K562 (cell line): ENCODE results near the gene PLEKHH3. TPM values are rescaled to one million over a fixed set of nuclear protein-coding genes. Genes with fewer than 3 reads are reported as not detected.

Experiments
- CBFA2T2 ChIP-seq: fragments of 450-650 bp; conservative IDR thresholded peaks from 2 replicates; pipeline ENCODE4 v1.6.1; 2017; ENCODE audit warnings: mild to moderate bottlenecking
- CCNT2 ChIP-seq: IDR thresholded peaks from 2 replicates; pipeline ENCODE4 v1.6.1; 2011; ENCODE audit warnings: borderline replicate concordance, low read depth, mild to moderate bottlenecking, moderate library complexity, mixed read lengths, low read length; ENCODE audit not compliant: insufficient read length; ENCODE audit errors: extremely low read depth
- GATAD2B ChIP-seq: fragments of 450-650 bp; IDR thresholded peaks from 2 replicates; pipeline ENCODE4 v1.6.1; 2017; ENCODE audit warnings: mild to moderate bottlenecking, borderline replicate concordance
- HDAC2 ChIP-seq: fragments of 450-650 bp; IDR thresholded peaks from 2 replicates; pipeline ENCODE4 v1.6.1; 2016; ENCODE audit warnings: mild to moderate bottlenecking
- HDAC3 ChIP-seq: fragments of 450-650 bp; IDR thresholded peaks from 2 replicates; pipeline ENCODE4 v1.6.1; 2018; ENCODE audit warnings: borderline replicate concordance, mild to moderate bottlenecking, moderate library complexity; ENCODE audit not compliant: partially characterized antibody
- RFX5 ChIP-seq: IDR thresholded peaks from 2 replicates; pipeline ENCODE4 v1.6.1; 2011; ENCODE audit warnings: low read depth, mild to moderate bottlenecking, improper control_type of control experiment, low read length
- SMARCA5 ChIP-seq: fragments of 450-650 bp; IDR thresholded peaks from 2 replicates; pipeline ENCODE4 v1.6.1; 2016
- SRF ChIP-seq, 2 experiments: fragments of 250-450, 450-650 bp in 1 of 2; sonication (Bioruptor Pico) in 1 of 2; sonication (generic) in 1 of 2; formaldehyde crosslinking; IDR thresholded peaks; 2 replicates each; pipeline versions ENCODE4 v1.5.0 to v1.5.1; 2020 to 2022; ENCODE audit warnings: mild to moderate bottlenecking in 1 of 2, missing genetic modification reagents in 1 of 2
- STAT6 ChIP-seq: sonication (generic); formaldehyde crosslinking; IDR thresholded peaks from 2 replicates; pipeline ENCODE4 v1.8.1; 2023; ENCODE audit warnings: mild to moderate bottlenecking, missing genetic modification reagents
- TEAD1 ChIP-seq, 2 experiments: fragments of 450-650 bp in 1 of 2; sonication (generic) in 1 of 2; formaldehyde crosslinking; IDR thresholded peaks; 2 replicates each; pipeline versions ENCODE4 v1.4.0 to v1.8.0; 2020 to 2022; ENCODE audit warnings: mild to moderate bottlenecking in 2 of 2, missing genetic modification reagents in 1 of 2
- TOE1 ChIP-seq, 2 experiments: fragments of 450-650 bp in 1 of 2; sonication (generic) in 1 of 2; formaldehyde crosslinking in 1 of 2; IDR thresholded peaks; 2 replicates each; pipeline versions ENCODE4 v1.7.1 to v1.8.0; 2016 to 2022; ENCODE audit warnings: borderline replicate concordance in 2 of 2, mild to moderate bottlenecking in 2 of 2, antibody characterized with exemption in 1 of 2, inconsistent platforms in 1 of 2, low read depth in 1 of 2, missing genetic modification reagents in 1 of 2, moderate library complexity in 1 of 2
- ZNF561 ChIP-seq: fragments of 450-650 bp; formaldehyde crosslinking; conservative IDR thresholded peaks from 2 replicates; pipeline ENCODE4 v1.4.0; 2020; ENCODE audit warnings: mild to moderate bottlenecking, moderate library complexity
- polyA plus RNA-seq, 8 experiments: library from polyadenylated mRNA; depleted of rRNA in 4 of 8; stranded (reverse) in 5 of 8; unstranded in 3 of 8; fragments of >200 nt; fragmentation: Nextera tagmentation in 2 of 8; fragmentation: Illumina TruSeq in 1 of 8; extraction: Ambion mirVana in 2 of 8; extraction: Trizol in 1 of 8; gene quantifications; 2 replicates each; pipeline versions ENCODE4 v1.2.1 to v1.2.3, GENCODE V29; 2011 to 2014; ENCODE audit warnings: inconsistent platforms in 1 of 8, missing spikeins in 1 of 8
- total RNA-seq, 7 experiments: library from RNA; depleted of rRNA in 6 of 7; stranded (reverse); fragments of >200 nt in 6 of 7; fragmentation: Illumina TruSeq in 2 of 7; extraction: Trizol in 2 of 7; gene quantifications; 2 replicates each; pipeline versions ENCODE4 v1.2.1 to v1.2.3, GENCODE V29; 2011 to 2021; ENCODE audit warnings: low replicate concordance in 1 of 7
- TF ChIP-seq, protein P1 (sequence below): fragments of 250-450 bp; sonication (Bioruptor Pico); IDR thresholded peaks from 2 replicates; pipeline ENCODE4 v1.5.0; 2021
- TF ChIP-seq, protein P2 (sequence below), 2 experiments: fragments of 450-650 bp in 1 of 2; sonication (generic) in 1 of 2; formaldehyde crosslinking in 1 of 2; IDR thresholded peaks; 2 replicates each; pipeline versions ENCODE4 v1.7.1 to v1.9.0; 2016 to 2022; ENCODE audit warnings: inconsistent platforms in 1 of 2, mild to moderate bottlenecking in 1 of 2, missing genetic modification reagents in 1 of 2

The PLEKHH3 gene
- total and polyA plus RNA-seq, 9 of the 15 experiments (the other 6 are each of a cell fraction or from before 2014, with no cell fraction given), result 0.58 to 34.5 (median 5.0) TPM

- TF ChIP-seq CCNT2 (peak; percentile 47), STAT6 (no peak), HDAC3 (peak; percentile 53), HDAC2 (peak; percentile 96), ZNF561 (CRISPR knock-in tag) (no peak), RFX5 (no peak), TEAD1 (CRISPR knock-in tag; IDR thresholded peaks at IDR 0.05) (no peak), GATAD2B (0 out of 2 replicates have a peak, but pooled peaks have one; percentile 69), SMARCA5 (no peak), CBFA2T2 (peak; percentile 92), SRF (CRISPR knock-in tag; IDR thresholded peaks at IDR 0.05) (peak in 1 of 2 experiments; percentile 95; a peak in 2 of 4 replicates), TOE1 (IDR thresholded peaks at IDR 0.05; ENCODE audit: borderline replicate concordance) (peak; percentile 61; the same call in 1 of the 2 replicates), TOE1 (CRISPR knock-in tag; IDR thresholded peaks at IDR 0.05; ENCODE audit: borderline replicate concordance, low read depth) (no peak)
- TF ChIP-seq, protein P1, sequence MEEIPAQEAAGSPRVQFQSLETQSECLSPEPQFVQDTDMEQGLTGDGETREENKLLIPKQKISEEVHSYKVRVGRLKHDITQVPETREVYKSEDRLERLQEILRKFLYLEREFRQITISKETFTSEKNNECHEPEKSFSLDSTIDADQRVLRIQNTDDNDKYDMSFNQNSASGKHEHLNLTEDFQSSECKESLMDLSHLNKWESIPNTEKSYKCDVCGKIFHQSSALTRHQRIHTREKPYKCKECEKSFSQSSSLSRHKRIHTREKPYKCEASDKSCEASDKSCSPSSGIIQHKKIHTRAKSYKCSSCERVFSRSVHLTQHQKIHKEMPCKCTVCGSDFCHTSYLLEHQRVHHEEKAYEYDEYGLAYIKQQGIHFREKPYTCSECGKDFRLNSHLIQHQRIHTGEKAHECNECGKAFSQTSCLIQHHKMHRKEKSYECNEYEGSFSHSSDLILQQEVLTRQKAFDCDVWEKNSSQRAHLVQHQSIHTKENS (CRISPR knock-in tag), result no peak
- TF ChIP-seq, protein P2, sequence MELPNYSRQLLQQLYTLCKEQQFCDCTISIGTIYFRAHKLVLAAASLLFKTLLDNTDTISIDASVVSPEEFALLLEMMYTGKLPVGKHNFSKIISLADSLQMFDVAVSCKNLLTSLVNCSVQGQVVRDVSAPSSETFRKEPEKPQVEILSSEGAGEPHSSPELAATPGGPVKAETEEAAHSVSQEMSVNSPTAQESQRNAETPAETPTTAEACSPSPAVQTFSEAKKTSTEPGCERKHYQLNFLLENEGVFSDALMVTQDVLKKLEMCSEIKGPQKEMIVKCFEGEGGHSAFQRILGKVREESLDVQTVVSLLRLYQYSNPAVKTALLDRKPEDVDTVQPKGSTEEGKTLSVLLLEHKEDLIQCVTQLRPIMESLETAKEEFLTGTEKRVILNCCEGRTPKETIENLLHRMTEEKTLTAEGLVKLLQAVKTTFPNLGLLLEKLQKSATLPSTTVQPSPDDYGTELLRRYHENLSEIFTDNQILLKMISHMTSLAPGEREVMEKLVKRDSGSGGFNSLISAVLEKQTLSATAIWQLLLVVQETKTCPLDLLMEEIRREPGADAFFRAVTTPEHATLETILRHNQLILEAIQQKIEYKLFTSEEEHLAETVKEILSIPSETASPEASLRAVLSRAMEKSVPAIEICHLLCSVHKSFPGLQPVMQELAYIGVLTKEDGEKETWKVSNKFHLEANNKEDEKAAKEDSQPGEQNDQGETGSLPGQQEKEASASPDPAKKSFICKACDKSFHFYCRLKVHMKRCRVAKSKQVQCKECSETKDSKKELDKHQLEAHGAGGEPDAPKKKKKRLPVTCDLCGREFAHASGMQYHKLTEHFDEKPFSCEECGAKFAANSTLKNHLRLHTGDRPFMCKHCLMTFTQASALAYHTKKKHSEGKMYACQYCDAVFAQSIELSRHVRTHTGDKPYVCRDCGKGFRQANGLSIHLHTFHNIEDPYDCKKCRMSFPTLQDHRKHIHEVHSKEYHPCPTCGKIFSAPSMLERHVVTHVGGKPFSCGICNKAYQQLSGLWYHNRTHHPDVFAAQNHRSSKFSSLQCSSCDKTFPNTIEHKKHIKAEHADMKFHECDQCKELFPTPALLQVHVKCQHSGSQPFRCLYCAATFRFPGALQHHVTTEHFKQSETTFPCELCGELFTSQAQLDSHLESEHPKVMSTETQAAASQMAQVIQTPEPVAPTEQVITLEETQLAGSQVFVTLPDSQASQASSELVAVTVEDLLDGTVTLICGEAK (IDR thresholded peaks at IDR 0.05), result peak; percentile 37; the same call in 1 of the 2 replicates
- TF ChIP-seq, protein P2 (CRISPR knock-in tag; IDR thresholded peaks at IDR 0.05), result no peak
Observed at GRCh38 chr17:42632949-42633444, 43.8 kb downstream of the PLEKHH3 start (continued).
